ENCODE results near the gene LRRC63.
A peak's percentile ranks its signal among the peaks of the same experiment; 100 is the strongest.
"Not testable (repeated sequence)": the region's sequence is repeated elsewhere in the genome, so short reads cannot be mapped to it uniquely, and the experiment has no call there.

Gene LRRC63

DNA sequence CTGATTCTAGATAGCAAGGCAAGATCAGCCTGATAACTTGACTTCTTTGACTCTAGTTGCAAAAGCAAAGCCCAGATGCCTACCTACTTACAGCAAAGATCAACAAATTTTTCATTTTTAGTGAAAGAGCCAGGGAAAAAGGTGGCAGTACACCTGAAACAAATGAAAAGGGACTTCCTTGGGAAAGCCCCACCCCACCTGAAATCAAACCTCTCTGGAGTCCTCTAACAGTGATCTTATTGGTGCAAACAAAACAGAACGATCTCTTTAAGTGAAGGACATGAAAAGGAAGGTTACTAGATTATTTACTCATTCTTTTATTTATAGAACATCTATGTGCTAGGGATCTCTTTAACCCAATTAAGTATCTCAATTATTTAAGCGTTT is 29.2 kb upstream of the LRRC63 start:
- DNase-seq = no peak

- no peak for DNase-seq
Measured at GRCh38 chr13:46183018-46183946, 28.4 kb upstream of the LRRC63 start.

- DNase-seq = peak; percentile 86
Measured at GRCh38 chr13:46184277-46184699, 27.4 kb upstream of the LRRC63 start.

DNA sequence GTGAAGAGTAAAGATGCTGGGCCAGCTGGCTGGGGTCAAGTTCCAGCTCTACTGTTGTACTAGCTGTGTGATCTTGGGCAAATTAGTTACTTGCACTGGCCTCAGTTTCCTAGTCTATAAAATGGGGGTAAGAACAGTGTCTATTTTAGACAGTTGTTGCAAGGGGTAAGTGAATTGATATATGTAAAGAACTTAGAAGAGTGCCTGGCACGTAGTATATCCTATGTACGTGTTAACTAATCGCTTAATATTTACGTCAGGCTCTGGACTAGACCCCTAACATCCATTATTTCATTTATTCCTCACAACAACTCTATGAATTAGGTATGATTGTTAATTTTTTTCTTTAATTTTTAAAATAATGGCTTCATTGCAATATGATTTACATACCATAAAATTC is 26.1 kb upstream of the LRRC63 start:
- DNase-seq = no peak

DNA sequence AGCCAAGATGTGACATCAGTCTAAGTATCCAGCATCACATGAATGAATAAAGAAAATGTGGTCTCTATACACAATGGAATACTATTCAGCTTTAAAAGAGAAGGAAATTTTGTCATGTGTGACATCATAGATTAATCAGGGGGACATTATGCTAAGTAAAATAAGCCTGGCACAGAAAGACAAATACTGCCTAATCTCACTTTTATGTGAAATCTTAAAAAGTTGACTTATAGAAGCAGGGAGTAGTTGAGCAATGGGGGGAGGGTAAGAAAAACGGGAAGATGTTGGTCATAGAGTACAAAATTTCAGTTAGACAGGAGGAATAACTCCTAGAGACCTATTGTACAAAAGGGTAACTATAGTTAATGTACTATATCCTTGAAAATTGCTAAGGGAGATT is 19.3 kb upstream of the LRRC63 start:
- DNase-seq = no peak

GRCh38 chr13:46195016-46195415 is 16.7 kb upstream of the LRRC63 start:
- DNase-seq = no peak

DNA sequence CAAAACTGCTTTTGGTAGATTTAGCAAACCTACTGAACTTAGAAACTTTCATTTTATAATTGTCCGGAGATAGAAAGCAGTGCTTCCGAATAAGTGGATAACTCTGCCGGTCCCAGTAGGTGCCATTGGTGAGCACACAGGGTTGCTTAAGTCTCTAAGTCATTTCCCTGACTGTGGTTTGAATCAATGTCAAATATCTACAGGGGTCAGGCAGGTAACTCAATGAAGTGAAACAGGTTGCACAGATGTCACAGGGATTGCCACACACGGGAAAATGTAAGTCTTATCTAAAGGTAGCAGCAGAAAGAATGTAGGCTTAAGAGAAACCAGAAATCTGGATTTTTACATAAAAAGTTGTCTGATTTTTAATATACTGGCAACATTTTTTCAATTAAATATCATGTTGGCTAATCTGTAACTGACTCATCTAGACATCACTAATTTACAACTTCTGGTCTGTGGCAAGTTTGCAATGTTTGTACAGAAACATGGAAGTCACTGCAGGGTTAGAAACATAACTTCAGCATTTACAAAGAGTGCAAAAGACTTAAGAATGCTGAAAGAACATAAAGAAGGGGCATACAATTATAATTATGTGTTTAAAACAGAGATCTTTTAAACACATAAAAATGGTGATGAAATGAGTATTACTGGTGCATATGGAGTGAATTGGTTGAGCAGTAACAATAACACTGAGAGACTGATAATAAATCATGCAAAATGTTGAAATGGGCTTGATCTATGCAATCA is 14.3 kb upstream of the LRRC63 start:
- DNase-seq = no peak

DNA sequence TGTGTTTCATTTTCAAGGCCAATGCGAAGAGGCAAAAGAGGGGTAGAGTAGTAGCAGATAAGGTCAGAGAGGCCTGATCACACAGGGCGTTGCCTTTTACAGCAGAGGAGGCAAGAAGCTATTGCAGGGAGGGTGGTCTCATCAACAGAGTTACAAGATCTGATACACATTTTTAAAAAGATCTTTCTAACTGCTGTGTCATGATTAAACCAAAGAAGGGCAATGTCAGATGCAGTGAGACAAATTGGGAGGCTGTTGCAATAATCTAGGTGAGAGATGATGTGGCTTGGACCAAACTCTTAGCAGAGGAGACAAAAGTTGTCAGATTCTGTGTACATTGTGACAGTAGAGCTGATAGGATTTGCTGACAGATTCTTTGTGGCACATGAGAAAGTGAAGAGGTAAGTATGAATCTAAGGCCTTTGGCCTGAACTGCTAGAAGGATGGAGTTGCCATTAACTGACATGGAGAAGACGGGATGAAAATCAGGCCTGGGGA is 13.0 kb upstream of the LRRC63 start:
- no peak for DNase-seq

- DNase-seq = no peak
Measured at GRCh38 chr13:46202188-46202795, 9.4 kb upstream of the LRRC63 start.

- DNase-seq = no peak
Measured at GRCh38 chr13:46202966-46203365, 8.8 kb upstream of the LRRC63 start.

- DNase-seq = no peak
Measured at GRCh38 chr13:46206143-46206542, 5.6 kb upstream of the LRRC63 start.

DNA sequence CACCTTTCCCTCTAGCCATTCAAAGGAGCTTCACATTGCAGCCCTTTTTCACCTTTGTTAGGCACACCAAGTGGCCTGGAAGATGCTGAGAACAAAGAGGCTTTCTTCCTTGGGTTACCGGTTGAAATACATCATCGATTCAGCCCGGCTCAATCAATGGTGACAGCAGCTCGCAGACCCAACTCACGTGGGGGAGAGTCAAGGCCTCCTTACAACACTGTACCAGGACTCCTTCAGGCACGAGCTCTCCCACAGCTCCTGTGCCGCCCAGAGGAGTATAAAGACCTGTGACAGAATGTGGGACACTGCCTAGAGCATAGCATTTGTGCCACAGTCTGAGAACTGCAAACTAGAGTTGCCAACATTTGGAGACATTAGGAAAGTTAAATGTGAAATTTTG is 3.9 kb upstream of the LRRC63 start:
- no peak for DNase-seq

DNA sequence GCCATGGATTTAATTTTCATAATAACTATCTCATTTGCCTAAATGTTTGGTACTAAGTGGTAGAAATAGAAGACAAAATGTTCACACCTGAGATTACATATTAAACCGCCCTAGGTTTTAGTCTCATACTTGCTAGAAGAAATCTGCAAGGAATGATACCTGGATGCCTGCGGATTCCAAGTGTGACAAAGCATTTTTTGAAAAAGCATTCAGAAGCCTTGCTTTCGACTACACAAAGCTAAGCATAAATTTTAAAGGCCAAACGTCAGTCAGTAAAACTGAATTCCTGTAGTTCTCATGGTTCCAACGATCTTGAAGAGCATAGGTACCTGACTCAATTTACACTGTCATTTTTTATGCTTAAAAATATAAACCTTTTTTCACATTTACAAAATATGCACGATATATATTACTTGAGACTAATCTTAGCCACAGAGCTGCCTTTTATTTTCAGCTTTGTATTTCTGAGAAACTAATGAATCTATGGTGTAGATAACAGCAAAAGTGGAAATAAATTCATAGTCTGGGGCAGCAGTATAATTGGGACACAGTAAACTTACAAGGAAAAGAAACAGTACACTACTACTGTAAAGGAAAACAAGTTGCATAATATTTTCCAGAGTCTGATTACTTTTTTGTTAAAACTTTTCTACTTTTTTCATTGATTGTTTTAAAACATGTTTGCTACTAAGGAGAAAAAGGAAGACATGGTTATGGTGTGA is 1.2 kb upstream of the LRRC63 start:
- no peak for DNase-seq

DNA sequence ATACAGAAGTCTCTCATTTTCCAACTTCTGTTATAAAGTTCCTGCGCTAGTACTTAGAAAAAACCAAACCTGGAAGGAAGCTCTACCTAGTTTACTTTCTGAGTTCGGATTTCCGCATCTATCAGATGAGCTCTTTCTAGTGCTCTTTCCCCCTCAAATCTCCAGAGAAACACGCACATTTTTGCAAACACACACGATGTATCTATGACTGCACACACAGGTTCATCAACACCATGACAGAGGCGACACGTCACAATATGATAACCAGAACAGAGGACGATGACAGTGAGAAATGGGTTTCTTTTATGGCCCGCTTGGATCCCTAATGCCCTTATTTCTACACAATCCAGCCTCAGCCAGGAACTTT is 629 bp upstream of the LRRC63 start:
- peak; percentile 41 for DNase-seq

DNA sequence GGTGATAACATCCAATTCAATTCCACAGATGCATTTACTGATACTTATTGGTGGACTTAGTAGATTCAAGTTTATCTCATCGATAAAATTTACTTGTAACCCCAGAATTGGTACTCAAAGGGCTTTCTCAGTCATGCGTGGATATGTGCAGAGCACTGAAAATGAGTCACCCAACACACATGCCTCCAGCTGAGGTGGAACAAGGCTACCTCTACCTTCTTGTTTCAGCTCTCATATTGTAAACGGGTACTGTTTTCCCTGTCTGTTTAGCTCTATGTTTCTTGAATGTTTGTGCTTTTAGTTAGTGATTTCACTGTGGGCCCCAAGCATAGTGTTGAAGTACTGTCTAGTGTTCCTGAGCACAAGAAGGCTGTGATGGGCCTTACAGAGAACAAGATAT is 1.5 kb downstream of the LRRC63 start:
- no peak for DNase-seq

GRCh38 chr13:46214741-46215140 is 3.0 kb downstream of the LRRC63 start:
- not testable (repeated sequence) for DNase-seq

- DNase-seq = not testable (repeated sequence)
Measured at GRCh38 chr13:46220234-46220633, 8.5 kb downstream of the LRRC63 start.

DNA sequence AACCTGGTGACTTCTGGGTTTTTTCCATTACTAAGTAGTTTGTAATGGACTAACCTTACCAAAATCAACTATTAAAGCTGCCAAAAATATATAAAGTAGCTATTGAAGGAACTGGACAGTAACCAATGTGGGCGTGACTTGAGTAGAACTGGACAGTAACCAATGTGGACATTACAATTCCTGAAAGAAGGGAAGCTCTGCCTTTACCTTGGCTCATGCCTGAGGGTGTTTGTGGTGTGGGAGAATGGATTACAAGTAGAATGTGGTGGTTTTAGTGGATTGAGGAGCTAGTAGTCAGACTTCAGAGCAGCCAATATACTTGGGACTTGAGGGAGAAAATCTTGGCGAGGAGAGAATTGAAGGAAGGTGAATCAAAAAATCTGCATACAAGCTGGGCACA is 17.5 kb downstream of the LRRC63 start:
- no peak for DNase-seq

- no peak for DNase-seq
Measured at GRCh38 chr13:46232281-46232680, 20.6 kb downstream of the LRRC63 start.

DNA sequence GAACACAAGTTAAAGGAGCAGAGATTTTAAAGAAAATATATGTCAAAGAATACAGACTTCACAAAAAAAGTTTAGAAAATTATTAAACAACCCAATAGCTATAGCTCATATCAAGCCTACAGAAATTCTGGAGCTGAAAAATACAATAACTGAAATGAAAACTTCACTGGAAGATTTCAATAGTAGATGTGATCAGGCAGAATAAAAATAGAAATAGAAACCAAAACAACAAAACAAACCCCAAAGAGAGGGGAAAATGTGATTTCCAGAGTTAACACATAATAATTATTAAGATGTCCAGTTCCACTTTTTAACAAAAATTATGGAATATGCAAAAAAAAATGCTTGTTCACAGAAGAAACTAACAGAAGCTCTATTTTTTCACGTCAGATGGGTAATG is 23.6 kb downstream of the LRRC63 start:
- DNase-seq = no peak

DNA sequence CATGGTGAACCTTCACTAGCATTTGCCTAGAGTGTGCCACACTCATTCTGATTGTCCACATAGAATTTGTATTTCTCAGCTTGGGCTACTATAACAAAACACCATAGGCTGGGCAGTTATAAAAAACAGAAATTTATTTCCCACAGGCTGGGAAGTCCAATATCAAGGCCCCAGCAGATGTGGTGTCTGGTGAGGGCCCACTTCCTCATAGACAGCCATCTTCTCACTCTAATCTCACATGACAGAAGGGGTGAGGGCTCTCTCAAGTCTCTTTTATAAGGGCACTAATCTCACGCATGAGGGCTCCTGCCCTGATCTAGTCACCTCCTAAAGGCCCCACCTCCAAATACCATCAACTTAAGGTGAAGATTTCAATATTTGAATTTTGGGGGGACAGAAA is 53.6 kb downstream of the LRRC63 start:
- DNase-seq = no peak

- DNase-seq = no peak
Measured at GRCh38 chr13:46267166-46267565, 55.4 kb downstream of the LRRC63 start.

- no peak for DNase-seq
Measured at GRCh38 chr13:46270416-46270815, 58.7 kb downstream of the LRRC63 start.
